Fibroblast of lung (primary cell): ENCODE results near the gene DLG2. TPM values are rescaled to one million over a fixed set of nuclear protein-coding genes. Genes with fewer than 3 reads are reported as not detected.

Source experiments
- DNase-seq, 2 donors: peaks; one replicate each; pipeline versions ENCODE4 v3.0.0 to v3.0.0-alpha.2; 2010; ENCODE audit warnings: low read depth in 2 of 2
- H2AFZ ChIP-seq: 2 replicates; pipeline ENCODE4 v1.5.1; 2012; ENCODE audit warnings: low read length, control low read depth, inconsistent platforms
- H3K27ac ChIP-seq: 2 replicates; pipeline ENCODE4 v1.5.1; 2011; ENCODE audit warnings: low read length, control low read depth; ENCODE audit not compliant: insufficient read depth
- H3K27me3 ChIP-seq: 2 replicates; pipeline ENCODE4 v1.5.1; 2011; ENCODE audit warnings: mild to moderate bottlenecking, low read length; ENCODE audit not compliant: control insufficient read depth, insufficient read depth
- H3K36me3 ChIP-seq: 2 replicates; pipeline ENCODE4 v1.5.1; 2011; ENCODE audit warnings: low read length; ENCODE audit not compliant: control insufficient read depth, insufficient read depth
- H3K4me1 ChIP-seq: 2 replicates; pipeline ENCODE4 v1.5.1; 2011; ENCODE audit warnings: low read length; ENCODE audit not compliant: control insufficient read depth, insufficient read depth; ENCODE audit errors: extremely low read depth
- H3K4me2 ChIP-seq: 2 replicates; pipeline ENCODE4 v1.5.1; 2011; ENCODE audit warnings: low read length, control low read depth; ENCODE audit not compliant: insufficient read depth; ENCODE audit errors: extremely low read depth
- H3K4me3 ChIP-seq, 4 experiments: fragments of 200-600 bp in 1 of 4; sonication (generic) in 1 of 4; replicated peaks in 1 of 4; 2 replicates each; pipeline ENCODE4 v1.5.1; 2011 to 2016; ENCODE audit warnings: low read length in 4 of 4, low read depth in 3 of 4, mild to moderate bottlenecking in 3 of 4, control low read depth in 2 of 4, inconsistent platforms in 1 of 4, mixed read lengths in 1 of 4; ENCODE audit not compliant: insufficient read depth in 1 of 4; ENCODE audit errors: control extremely low read depth in 1 of 4
- H3K79me2 ChIP-seq: 2 replicates; pipeline ENCODE4 v1.5.1; 2012; ENCODE audit warnings: mild to moderate bottlenecking, low read length, inconsistent platforms; ENCODE audit not compliant: control insufficient read depth, insufficient read depth
- H3K9ac ChIP-seq: 2 replicates; pipeline ENCODE4 v1.5.1; 2011; ENCODE audit warnings: mild to moderate bottlenecking, low read length, control low read depth; ENCODE audit not compliant: insufficient read depth
- H3K9me3 ChIP-seq: 2 replicates; pipeline ENCODE4 v1.5.1; 2012; ENCODE audit warnings: low read depth, low read length; ENCODE audit not compliant: control insufficient read depth, insufficient read depth
- H4K20me1 ChIP-seq: 2 replicates; pipeline ENCODE4 v1.5.1; 2011; ENCODE audit warnings: low read length; ENCODE audit not compliant: control insufficient read depth, insufficient read depth; ENCODE audit errors: extremely low read depth
- CTCF ChIP-seq, 2 donors: IDR thresholded peaks in 1 of 2; conservative IDR thresholded peaks in 1 of 2; 1 replicate in 1 of 2; 2 replicates in 1 of 2; pipeline ENCODE4 v1.5.1; 2011 to 2012; ENCODE audit warnings: low read length in 2 of 2, control low read depth in 1 of 2, inconsistent platforms in 1 of 2, low read depth in 1 of 2, mild to moderate bottlenecking in 1 of 2
- EZH2 ChIP-seq: IDR thresholded peaks from 2 replicates; pipeline ENCODE4 v1.5.1; 2012; ENCODE audit warnings: low read length, control low read depth, mild to moderate bottlenecking; ENCODE audit errors: missing control alignments
- polyA plus RNA-seq, 2 donors: library from polyadenylated mRNA; depleted of rRNA in 1 of 2; stranded (reverse) in 1 of 2; unstranded in 1 of 2; fragments of >200 nt; gene quantifications; 2 replicates each; pipeline ENCODE4 v1.2.1, GENCODE V29; 2011 to 2012; ENCODE audit warnings: missing spikeins in 1 of 2
- total RNA-seq: library from RNA; depleted of rRNA; stranded (reverse); fragments of >200 nt; gene quantifications from 2 replicates; pipeline ENCODE4 v1.2.1, GENCODE V29; 2014

Gene DLG2
- total and polyA plus RNA-seq, 2 donors (not counting 1 experiment from before 2014, with no cell fraction given): 0.77 to 2.3 TPM

DNA sequence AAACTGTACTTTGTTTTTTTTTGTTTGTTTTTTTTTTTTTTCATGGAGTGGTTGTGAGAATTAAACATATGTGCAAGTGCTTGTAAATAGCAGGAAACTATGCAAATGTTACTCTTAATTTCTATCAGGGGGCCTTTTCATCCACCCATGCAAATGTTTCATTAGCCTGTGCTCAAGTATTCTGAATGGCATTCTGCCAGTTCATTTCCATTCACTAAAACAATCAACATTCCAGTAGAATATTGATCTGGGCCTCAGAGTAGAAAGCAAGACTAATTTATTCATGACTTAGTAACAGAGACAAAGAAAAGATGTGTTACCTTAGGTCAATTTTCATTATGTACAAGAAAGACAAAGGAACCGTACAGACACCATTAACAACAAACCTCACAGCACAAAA is 971.4 kb downstream of the DLG2 start:
- DNase-seq: no peak
- H3K36me3 ChIP-seq: no peaks in the 10 kb centered on the region
- H3K4me2 ChIP-seq: no peak overlapping the region
- H3K4me1 ChIP-seq: no peaks in the 10 kb centered on the region
- H3K4me3 ChIP-seq: no peak overlapping the region
- H3K79me2 ChIP-seq: no peaks in the 10 kb centered on the region
- TF ChIP-seq CTCF (conservative IDR thresholded peaks at IDR 0.05 in 1 of 2, IDR thresholded peaks at IDR 0.05 in 1 of 2; ENCODE audit: low read depth in 1 of 2, low read length in 2 of 2) (no peak), EZH2 (no peak)
- H3K27me3 ChIP-seq: no peaks in the 10 kb centered on the region
- no peaks in the 10 kb centered on the region for H4K20me1 ChIP-seq
- H3K9me3 ChIP-seq: no peaks in the 10 kb centered on the region
- H2AFZ ChIP-seq: no peak overlapping the region
- no peak overlapping the region for H3K9ac ChIP-seq
- H3K27ac ChIP-seq: no peak overlapping the region

- H3K4me2 ChIP-seq: no peak overlapping the region
- TF ChIP-seq CTCF (conservative IDR thresholded peaks at IDR 0.05 in 1 of 2, IDR thresholded peaks at IDR 0.05 in 1 of 2; ENCODE audit: low read depth in 1 of 2, low read length in 2 of 2) (no peak), EZH2 (no peak)
- no peak overlapping the region for H3K9ac ChIP-seq
- no peaks in the 10 kb centered on the region for H3K36me3 ChIP-seq
- H3K27me3 ChIP-seq: no peaks in the 10 kb centered on the region
- no peak overlapping the region for H2AFZ ChIP-seq
- no peak overlapping the region for H3K27ac ChIP-seq
- no peak for DNase-seq
- no peak overlapping the region for H3K4me3 ChIP-seq
- H3K9me3 ChIP-seq: no peaks in the 10 kb centered on the region
- no peaks in the 10 kb centered on the region for H4K20me1 ChIP-seq
- no peaks in the 10 kb centered on the region for H3K4me1 ChIP-seq
- no peaks in the 10 kb centered on the region for H3K79me2 ChIP-seq
Measured at GRCh38 chr11:84648471-84648870, 978.7 kb downstream of the DLG2 start.

- Histone ChIP-seq H3K9me3 (no peaks in the 10 kb centered on the region), H3K9ac (no peak overlapping the region), H3K27ac (no peak overlapping the region), H3K36me3 (no peaks in the 10 kb centered on the region), H3K27me3 (no peaks in the 10 kb centered on the region), H3K79me2 (no peaks in the 10 kb centered on the region), H3K4me2 (no peak overlapping the region), H3K4me1 (no peaks in the 10 kb centered on the region), H2AFZ (no peak overlapping the region), H4K20me1 (no peaks in the 10 kb centered on the region), H3K4me3 (no peak overlapping the region)
- DNase-seq: no peak
- no peak for TF ChIP-seq CTCF (conservative IDR thresholded peaks at IDR 0.05 in 1 of 2, IDR thresholded peaks at IDR 0.05 in 1 of 2; ENCODE audit: low read depth in 1 of 2, low read length in 2 of 2)
- no peak for TF ChIP-seq EZH2
Measured at GRCh38 chr11:84645988-84646694, 981.0 kb downstream of the DLG2 start.
